Activated gamma-delta T cell treated with Interleukin-2 at 50 U/mL for 16 hours (primary cell): ENCODE measurements around the gene CCDC188.

Experiments used
- DNase-seq: peaks from one replicate; pipeline ENCODE4 v3.0.0-alpha.2; 2020

Gene CCDC188

GRCh38 chr22:20101638-20102037 is 49.2 kb downstream of the CCDC188 start:
- no peak for DNase-seq

- DNase-seq: no peak
These were observed 51.6 kb downstream of the CCDC188 start for GRCh38 chr22:20099099-20099711.
